Subcutaneous adipose tissue (tissue), 4 donors: ENCODE results near the gene FUT8. TPM values are rescaled to one million over a fixed set of nuclear protein-coding genes. Genes with fewer than 3 reads are reported as not detected.

Experiments used
- CTCF ChIP-seq: fragments of 450-650 bp; IDR thresholded peaks from one replicate; pipeline ENCODE4 v1.5.1; 2016; ENCODE audit warnings: low read depth, mild to moderate bottlenecking, control low read depth, antibody characterized with exemption, moderate library complexity
- total RNA-seq, 4 donors: library from RNA; depleted of rRNA; stranded (reverse); fragments of >200 nt; gene quantifications; one replicate each; pipeline ENCODE4 v1.1.0, GENCODE V29; 2016

The FUT8 gene
- total RNA-seq, 4 donors from 2014 or later: 21.8 to 33.3 (median 24.7) TPM

GRCh38 chr14:65419593-65420252, 7.2 kb downstream of the FUT8 start:
- no peak for TF ChIP-seq CTCF

GRCh38 chr14:65421201-65421981, 8.9 kb downstream of the FUT8 start:
- TF ChIP-seq CTCF: no peak

- TF ChIP-seq CTCF: no peak
These were observed 9.7 kb downstream of the FUT8 start for GRCh38 chr14:65422088-65422834.

- TF ChIP-seq CTCF: no peak
These were observed 11.5 kb downstream of the FUT8 start for GRCh38 chr14:65423982-65424381.

GRCh38 chr14:65424531-65424930, 12.0 kb downstream of the FUT8 start:
- no peak for TF ChIP-seq CTCF

- TF ChIP-seq CTCF: no peak
These were observed 13.4 kb downstream of the FUT8 start for GRCh38 chr14:65425885-65426284.

GRCh38 chr14:65428691-65429090, 16.2 kb downstream of the FUT8 start:
- no peak for TF ChIP-seq CTCF
